ENCODE data around the gene BAZ1B. TPM values are rescaled to one million over a fixed set of nuclear protein-coding genes. Genes with fewer than 3 reads are reported as not detected.

The BAZ1B gene
- total and polyA plus RNA-seq, 9 of the 15 experiments (the other 6 are each of a cell fraction or from before 2014, with no cell fraction given): 15.0 to 134 (median 79.5) TPM

- TF ChIP-seq CREB3 (tag; conservative IDR thresholded peaks at IDR 0.05; ENCODE audit: low read depth): no peak
- TF ChIP-seq ZBTB8A (IDR thresholded peaks at IDR 0.05; ENCODE audit: partially characterized antibody): no peak
- TF ChIP-seq ZNF518B (CRISPR knock-in tag; IDR thresholded peaks at IDR 0.05): no peak
- TF ChIP-seq NCOA1 (IDR thresholded peaks at IDR 0.05; ENCODE audit: low read depth): no peak; the same call in 1 of the 2 replicates
- no peak for TF ChIP-seq BCL6 (CRISPR knock-in tag; IDR thresholded peaks at IDR 0.05)
- no peak for TF ChIP-seq GTF2F1 (IDR thresholded peaks at IDR 0.05; ENCODE audit: low read depth, low read length)
- TF ChIP-seq HNRNPLL (IDR thresholded peaks at IDR 0.05; ENCODE audit: low read depth, low read length, poor library complexity, severe bottlenecking): no peak
- TF ChIP-seq C11orf30 (IDR thresholded peaks at IDR 0.05; ENCODE audit: low read depth): peak; percentile 73
- TF ChIP-seq ATF2 (CRISPR knock-in tag; IDR thresholded peaks at IDR 0.05): no peak
- TF ChIP-seq ZNF609 (CRISPR knock-in tag; IDR thresholded peaks at IDR 0.05; ENCODE audit: borderline replicate concordance): no peak
- no peak; a peak in 1 of 4 replicates for TF ChIP-seq ARNT (IDR thresholded peaks at IDR 0.05)
- peak; percentile 91 for TF ChIP-seq CBFB (CRISPR knock-in tag; IDR thresholded peaks at IDR 0.05)
- TF ChIP-seq POLR2A (conservative IDR thresholded peaks at IDR 0.05): peak; percentile 89
- no peak for TF ChIP-seq CBFA2T2 (conservative IDR thresholded peaks at IDR 0.05)
- no peak for TF ChIP-seq ZFPM2 (CRISPR knock-in tag; IDR thresholded peaks at IDR 0.05)
- no peak for TF ChIP-seq ZNF23 (CRISPR knock-in tag; IDR thresholded peaks at IDR 0.05)
- no peak for TF ChIP-seq BRD4 (IDR thresholded peaks at IDR 0.05)
- TF ChIP-seq ETV6 (IDR thresholded peaks at IDR 0.05; ENCODE audit: borderline replicate concordance in 1 of 2, low read depth in 2 of 2, low read length in 1 of 2): no peak; a peak in 1 of 4 replicates
- no peak for TF ChIP-seq ETV6 (CRISPR knock-in tag; IDR thresholded peaks at IDR 0.05; ENCODE audit: borderline replicate concordance)
Measured at GRCh38 chr7:73522105-73522872, at the start of gene BAZ1B (continued).
